Naive thymus-derived CD4-positive, alpha-beta T cell (primary cell): Measurements from ENCODE around the gene VRK3. TPM values are rescaled to one million over a fixed set of nuclear protein-coding genes. Genes with fewer than 3 reads are reported as not detected.

Source experiments
- ATAC-seq: fragments of 150-1000 bp; cut with Tn5 transposase; 2 replicates; pipeline ENCODE4 v1.10.0; 2021; ENCODE audit warnings: mild to moderate bottlenecking, moderate library complexity
- CTCF ChIA-PET: fragments of 350-600 bp; sonication (Branson Sonifier 250); formaldehyde crosslinking; loops from one replicate; lab custom pipeline; 2021; ENCODE audit warnings: antibody characterized with exemption; lab: Charles Lee
- POLR2A ChIA-PET: fragments of 350-600 bp; sonication (Branson Sonifier 250); formaldehyde crosslinking; loops from one replicate; lab custom pipeline; 2021; ENCODE audit warnings: antibody characterized with exemption, inconsistent platforms; lab: Charles Lee
- DNase-seq, 9 donors: peaks; one replicate each; pipeline versions ENCODE4 v3.0.0 to v3.0.0-alpha.2; 2020 to 2022; ENCODE audit warnings: mixed read lengths in 1 of 9
- H3K27ac ChIP-seq: one replicate; pipeline ENCODE4 v1.7.0; 2013; ENCODE audit warnings: mild to moderate bottlenecking, low read depth, low read length, moderate library complexity
- H3K27me3 ChIP-seq, 2 donors: one replicate each; pipeline ENCODE4 v1.7.0; 2013; ENCODE audit warnings: low read length in 2 of 2, mild to moderate bottlenecking in 2 of 2, moderate library complexity in 2 of 2; ENCODE audit not compliant: control insufficient read depth in 2 of 2, insufficient read depth in 2 of 2
- H3K36me3 ChIP-seq, 3 experiments: 1 replicate in 2 of 3; 2 replicates in 1 of 3; pipeline ENCODE4 v1.7.0; 2013; ENCODE audit warnings: low read length in 3 of 3, mild to moderate bottlenecking in 3 of 3, moderate library complexity in 1 of 3; ENCODE audit not compliant: insufficient read depth in 3 of 3, control insufficient read depth in 2 of 3
- H3K4me1 ChIP-seq, 2 donors: one replicate each; pipeline ENCODE4 v1.7.0; 2013; ENCODE audit warnings: low read length in 2 of 2, mild to moderate bottlenecking in 2 of 2, moderate library complexity in 1 of 2; ENCODE audit not compliant: control insufficient read depth in 2 of 2, insufficient read depth in 2 of 2
- H3K4me3 ChIP-seq: 2 replicates; pipeline ENCODE4 v1.7.0; 2013; ENCODE audit warnings: mild to moderate bottlenecking, low read length
- H3K9me3 ChIP-seq, 3 experiments: 1 replicate in 2 of 3; 2 replicates in 1 of 3; pipeline ENCODE4 v1.7.0; 2013; ENCODE audit warnings: low read length in 3 of 3; ENCODE audit not compliant: control insufficient read depth in 2 of 3
- H3K27ac Mint-ChIP-seq, 9 donors: one replicate each; pipeline ENCODE4 v1.8.0; 2020 to 2022; ENCODE audit warnings: mixed read lengths in 9 of 9, mild to moderate bottlenecking in 8 of 9, moderate library complexity in 5 of 9, inconsistent platforms in 2 of 9
- H3K27me3 Mint-ChIP-seq, 5 donors: one replicate each; pipeline ENCODE4 v1.8.0; 2021 to 2022; ENCODE audit warnings: mixed read lengths in 5 of 5, mild to moderate bottlenecking in 1 of 5
- H3K36me3 Mint-ChIP-seq, 5 donors: one replicate each; pipeline ENCODE4 v1.8.0; 2020 to 2022; ENCODE audit warnings: mixed read lengths in 5 of 5, mild to moderate bottlenecking in 3 of 5, inconsistent platforms in 1 of 5
- H3K4me1 Mint-ChIP-seq, 7 donors: one replicate each; pipeline ENCODE4 v1.8.0; 2020 to 2022; ENCODE audit warnings: mixed read lengths in 7 of 7, mild to moderate bottlenecking in 3 of 7, inconsistent platforms in 1 of 7
- H3K4me3 Mint-ChIP-seq, 10 donors: one replicate each; pipeline ENCODE4 v1.8.0; 2020 to 2022; ENCODE audit warnings: mild to moderate bottlenecking in 10 of 10, mixed read lengths in 10 of 10, moderate library complexity in 6 of 10, inconsistent platforms in 2 of 10
- H3K9me3 Mint-ChIP-seq, 11 donors: one replicate each; pipeline ENCODE4 v1.8.0; 2020 to 2022; ENCODE audit warnings: mixed read lengths in 11 of 11, mild to moderate bottlenecking in 4 of 11, inconsistent platforms in 1 of 11, moderate library complexity in 1 of 11
- intact Hi-C, 2 donors: fragments of 100-400 bp; cut with micrococcal nuclease; formaldehyde crosslinking; loops; one replicate each; pipeline ENCODE4 v1.15.1; 2023
- polyA plus RNA-seq, 2 donors: library from polyadenylated mRNA; unstranded; fragments of 300-500 nt; fragmentation: Illumina TruSeq; gene quantifications; one replicate each; pipeline ENCODE4 v1.2.3, GENCODE V29; 2021
- total RNA-seq, 6 experiments: library from RNA in 5 of 6; stranded (reverse) in 5 of 6; gene quantifications; 1 replicate in 5 of 6; 2 replicates in 1 of 6; pipeline ENCODE4 v1.2.3 and lab custom pipeline; 2021 to 2026

The VRK3 gene
- total and polyA plus RNA-seq, 7 experiments from 2014 or later = 70.6 to 121 (median 84.7) TPM

DNA sequence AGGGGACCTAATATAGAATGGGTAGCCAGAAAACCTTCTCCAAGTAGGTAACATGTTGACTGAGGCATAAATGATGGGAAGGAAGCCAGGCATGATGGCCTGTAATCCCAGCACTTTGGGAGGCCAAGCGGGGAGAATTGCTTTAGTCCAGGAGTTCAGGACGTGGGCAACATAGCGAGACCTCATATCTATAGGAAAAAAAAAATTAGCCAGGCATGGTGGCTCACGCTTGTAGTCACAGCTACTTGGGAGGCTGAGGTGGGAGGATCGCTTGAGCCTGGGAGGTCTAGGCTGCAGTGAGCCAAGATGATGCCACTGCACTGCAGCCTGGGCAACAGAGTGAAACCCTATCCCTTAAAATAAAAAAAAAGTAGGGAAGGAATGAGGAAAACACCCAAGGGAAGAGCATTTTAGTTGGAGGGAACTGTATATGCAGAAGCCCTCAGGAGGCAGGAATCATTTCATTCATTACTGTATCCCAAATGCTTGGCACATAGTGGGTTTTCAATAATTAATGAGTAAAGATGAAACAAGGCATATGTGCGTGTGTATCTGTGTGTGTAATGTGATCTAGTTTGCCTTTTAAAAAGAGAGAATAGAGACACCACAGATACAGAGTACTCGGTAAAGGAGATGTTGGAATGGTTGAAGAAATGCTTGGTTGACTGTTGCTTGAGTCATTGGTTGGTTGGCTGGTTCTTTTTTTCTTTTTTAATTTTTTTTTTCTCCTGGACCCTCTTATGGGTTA, 93.7 kb downstream of the VRK3 start:
- POLR2A ChIA-PET = interaction anchor here (0.7 to 3.7 kb wide), 3 partner anchors 55 to 241 kb away, joined by 3 to 30 read pairs (median 8); partner anchors contain the start of genes AKT1S1, CPT1C and TBC1D17
- H3K4me1 ChIP-seq = peaks cover 34 to 35% of the 10 kb centered on the region in 2 donors
- peak overlapping the region in 8 of 9 donors; percentile 32 to 97 (median 78) for H3K27ac Mint-ChIP-seq

DNA sequence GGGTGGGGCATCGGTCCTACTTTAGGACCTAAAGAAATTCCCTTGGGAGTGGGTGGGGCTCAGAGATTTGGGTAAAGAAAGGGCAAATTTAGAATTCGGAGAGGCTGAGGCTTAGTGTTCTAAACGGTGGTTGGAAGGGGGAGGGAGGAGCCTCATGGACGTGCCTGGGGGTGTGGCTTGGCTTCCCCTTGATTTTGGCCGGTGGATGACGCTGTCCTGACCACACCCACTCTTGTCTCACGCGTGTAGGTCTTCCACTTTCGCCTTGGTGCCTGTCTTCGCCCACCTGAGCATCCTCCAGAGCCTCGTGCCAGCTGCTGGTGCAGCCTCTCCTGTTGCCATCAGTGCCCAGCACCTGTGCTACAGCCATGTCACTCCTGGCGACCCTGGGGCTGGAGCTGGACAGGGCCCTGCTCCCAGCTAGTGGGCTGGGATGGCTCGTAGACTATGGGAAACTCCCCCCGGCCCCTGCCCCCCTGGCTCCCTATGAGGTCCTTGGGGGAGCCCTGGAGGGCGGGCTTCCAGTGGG, 94.6 kb downstream of the VRK3 start:
- peaks cover 0 to 3% (median 0%) of the 10 kb centered on the region in 5 donors for H3K27me3 Mint-ChIP-seq
- H3K27ac Mint-ChIP-seq = peak overlapping the region; percentile 36 to 98 (median 96)
- ChIA-PET POLR2A (interaction anchor here (0.7 to 3.7 kb wide), 10 partner anchors 11 to 428 kb away, joined by 3 to 30 read pairs (median 4); partner anchors contain the start of genes AKT1S1, CPT1C, IL4I1 and PTOV1), CTCF (interaction anchor here (2.1 kb wide), 1 partner anchor 12 kb away, joined by 6 read pairs; no protein-coding TSS in a partner anchor)
- peak overlapping the region; percentile 100 for H3K4me3 ChIP-seq
- peaks cover 0 to 18% (median under 1%) of the 10 kb centered on the region in 3 experiments for H3K36me3 ChIP-seq
- peaks cover 34 to 35% of the 10 kb centered on the region in 2 donors for H3K4me1 ChIP-seq
- no peaks in the 10 kb centered on the region for H3K9me3 ChIP-seq
- ATAC-seq (no peak), DNase-seq (peak in 1 of 9 donors; percentile 41)
- peaks cover 0 to 54% (median 7%) of the 10 kb centered on the region in 5 donors for H3K36me3 Mint-ChIP-seq
- peak overlapping the region in 8 of 10 donors; percentile 47 to 97 (median 96) for H3K4me3 Mint-ChIP-seq
- intact Hi-C loops = no loop called here
- H3K27me3 ChIP-seq = no peaks in the 10 kb centered on the region
- H3K27ac ChIP-seq = peak overlapping the region; percentile 99
- H3K9me3 Mint-ChIP-seq = peaks cover 0 to 16% (median 3%) of the 10 kb centered on the region in 11 donors
- H3K4me1 Mint-ChIP-seq = peaks cover 41 to 71% (median 65%) of the 10 kb centered on the region in 7 donors

More for the DNA sequence above, 93.7 kb downstream of the VRK3 start:
- Histone ChIP-seq H3K27ac (no peak overlapping the region), H3K9me3 (no peaks in the 10 kb centered on the region), H3K36me3 (peaks cover 0 to 17% (median 0%) of the 10 kb centered on the region in 3 experiments), H3K27me3 (no peaks in the 10 kb centered on the region), H3K4me3 (no peak overlapping the region)
- H3K9me3 Mint-ChIP-seq = peaks cover 0 to 16% (median 3%) of the 10 kb centered on the region in 11 donors
- peak overlapping the region; percentile 10 to 97 (median 68) for H3K4me3 Mint-ChIP-seq
- intact Hi-C loops = no loop called here
- DNase-seq (no peak), ATAC-seq (no peak)
- peaks cover 40 to 68% (median 64%) of the 10 kb centered on the region in 7 donors for H3K4me1 Mint-ChIP-seq
- CTCF ChIA-PET = interaction anchor here (2.1 kb wide), 1 partner anchor 11 kb away, joined by 6 read pairs; no protein-coding TSS in a partner anchor
- peaks cover 0 to 9% (median 0%) of the 10 kb centered on the region in 5 donors for H3K27me3 Mint-ChIP-seq
- peaks cover 0 to 50% (median 7%) of the 10 kb centered on the region in 5 donors for H3K36me3 Mint-ChIP-seq

DNA sequence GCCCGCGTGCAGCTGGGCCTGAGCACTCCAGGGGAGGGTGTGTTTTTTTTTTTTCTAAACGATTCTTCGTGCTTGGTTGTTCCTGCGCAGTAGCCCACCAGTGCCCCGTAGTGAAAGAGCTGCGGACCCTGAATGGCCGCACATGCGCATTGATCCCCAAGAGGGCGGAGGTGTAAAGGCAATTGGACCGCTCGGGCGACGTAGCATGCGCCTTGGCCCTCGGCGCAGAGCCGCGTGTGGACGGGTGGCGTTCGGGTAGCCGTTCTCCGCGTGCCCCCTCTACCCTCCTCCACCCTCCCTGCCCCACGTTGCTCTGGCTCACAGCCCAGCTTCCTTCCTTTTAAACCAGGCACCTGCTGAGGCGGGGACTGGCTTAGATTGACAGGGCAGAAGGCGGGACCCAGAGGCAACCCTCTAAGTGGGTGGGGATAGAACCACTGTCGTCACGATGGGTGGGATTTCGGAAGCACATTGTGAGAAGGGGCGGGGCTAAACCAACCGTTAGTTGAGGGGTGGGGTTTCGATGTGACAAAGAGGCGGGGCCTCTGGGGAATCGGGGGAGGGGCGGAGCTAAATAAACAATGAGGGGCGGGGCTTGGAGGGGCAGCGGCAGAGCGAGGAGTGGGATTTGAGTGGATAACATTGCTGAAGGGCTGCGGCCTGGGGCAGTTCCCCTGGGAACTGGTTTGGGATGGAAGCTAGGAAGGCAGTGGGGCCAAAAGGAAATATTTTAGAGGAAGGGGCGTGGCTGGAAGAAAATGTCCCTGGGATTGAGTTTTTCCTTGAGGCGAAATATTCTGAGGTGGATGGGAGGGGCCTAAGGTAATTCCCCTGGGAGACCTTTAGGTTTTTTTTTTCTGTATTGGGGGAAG, 95.3 kb downstream of the VRK3 start:
- Histone ChIP-seq H3K36me3 (peaks cover 0 to 18% (median 4%) of the 10 kb centered on the region in 3 experiments), H3K4me1 (peaks cover 34 to 35% of the 10 kb centered on the region in 2 donors), H3K4me3 (peak overlapping the region; percentile 100), H3K27me3 (no peaks in the 10 kb centered on the region), H3K27ac (peak overlapping the region; percentile 99), H3K9me3 (no peaks in the 10 kb centered on the region)
- DNase-seq = peak in 8 of 9 donors; percentile 88 to 97 (median 96)
- peaks cover 0 to 3% (median 0%) of the 10 kb centered on the region in 5 donors for H3K27me3 Mint-ChIP-seq
- peak overlapping the region; percentile 96 to 99 (median 97) for H3K27ac Mint-ChIP-seq
- intact Hi-C loops = loop anchor here (1.0 to 5.0 kb wide), 12 partner anchors 33 to 874 kb away; partner anchors contain the start of genes AKT1S1 (in 2 of the 2), TBC1D17 (in 2 of the 2), VRK3 (in 2 of the 2) and FUZ (in 1 of the 2)
- H3K4me1 Mint-ChIP-seq = peaks cover 46 to 76% (median 68%) of the 10 kb centered on the region in 7 donors
- H3K9me3 Mint-ChIP-seq = peaks cover 0 to 16% (median 3%) of the 10 kb centered on the region in 11 donors
- peak; percentile 92 for ATAC-seq
- peaks cover 0 to 57% (median 11%) of the 10 kb centered on the region in 5 donors for H3K36me3 Mint-ChIP-seq
- peak overlapping the region; percentile 95 to 100 (median 97) for H3K4me3 Mint-ChIP-seq
- ChIA-PET CTCF (interaction anchor here (0.6 to 2.1 kb wide), 3 partner anchors 9 to 54 kb away, joined by 3 to 6 read pairs (median 3); no protein-coding TSS in a partner anchor), POLR2A (interaction anchor here (0.6 to 3.7 kb wide), 18 partner anchors 8 to 875 kb away, joined by 3 to 30 read pairs (median 3); partner anchors contain the start of genes AKT1S1, IL4I1, PTOV1 and TBC1D17)

DNA sequence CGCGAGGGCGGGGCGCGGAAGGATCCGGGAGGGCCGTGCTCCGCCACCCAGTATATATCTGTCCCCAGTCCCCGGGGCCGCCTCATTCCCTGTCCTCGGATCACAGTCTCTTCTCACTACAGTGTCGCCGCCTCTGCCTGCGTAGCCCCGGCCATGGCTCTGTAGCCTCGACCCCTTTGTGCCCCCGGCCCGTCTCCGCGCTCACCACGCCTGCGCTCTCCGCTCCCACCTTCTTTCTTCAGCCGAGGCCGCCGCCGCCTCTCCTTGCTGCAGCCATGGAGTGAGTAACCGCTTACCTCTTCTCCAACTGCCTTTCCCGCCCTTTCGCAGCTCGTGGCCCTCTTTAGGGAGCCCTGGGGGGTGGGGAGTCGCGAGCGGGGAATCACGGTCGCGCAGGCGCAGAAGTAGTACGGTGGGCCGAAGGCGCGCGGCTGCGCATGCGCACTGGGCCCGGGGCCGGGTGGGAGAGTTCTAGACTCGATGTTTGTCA, 96.0 kb downstream of the VRK3 start, which contains the start of the genes ATF5 and NUP62:
Gene ATF5, plus strand, starts transcription at position 85 of the 490 bp plus-strand sequence. CDS start 1,646 bp downstream, outside the sequence.
Gene NUP62, minus strand, starts transcription at position 384 of the 490 bp plus-strand sequence. CDS start 19,697 bp downstream, outside the sequence.
- no peaks in the 10 kb centered on the region for H3K27me3 ChIP-seq
- intact Hi-C loops = loop anchor here (1.0 to 5.0 kb wide), 12 partner anchors 32 to 875 kb away; partner anchors contain the start of genes AKT1S1 (in 2 of the 2), TBC1D17 (in 2 of the 2), VRK3 (in 2 of the 2) and FUZ (in 1 of the 2)
- H3K27ac Mint-ChIP-seq = peak within 1 kb of the TSS; percentile 96 to 99 (median 97)
- peaks cover 46 to 79% (median 72%) of the 10 kb centered on the region in 7 donors for H3K4me1 Mint-ChIP-seq
- peak within 1 kb of the TSS; percentile 95 to 100 (median 97) for H3K4me3 Mint-ChIP-seq
- peaks cover 0 to 57% (median 11%) of the 10 kb centered on the region in 5 donors for H3K36me3 Mint-ChIP-seq
- peaks cover 0 to 23% (median 4%) of the 10 kb centered on the region in 3 experiments for H3K36me3 ChIP-seq
- CTCF ChIA-PET = interaction anchor here (0.9 to 2.1 kb wide), 3 partner anchors 13 to 55 kb away, joined by 3 to 6 read pairs (median 3); no protein-coding TSS in a partner anchor
- ATAC-seq (peak; percentile 63), DNase-seq (peak; percentile 88 to 98 (median 94))
- peak within 1 kb of the TSS; percentile 100 for H3K4me3 ChIP-seq
- no peaks in the 10 kb centered on the region for H3K9me3 ChIP-seq
- peaks cover 34 to 35% of the 10 kb centered on the region in 2 donors for H3K4me1 ChIP-seq
- peak within 1 kb of the TSS; percentile 99 for H3K27ac ChIP-seq
- peaks cover 0 to 16% (median 3%) of the 10 kb centered on the region in 11 donors for H3K9me3 Mint-ChIP-seq
- H3K27me3 Mint-ChIP-seq = peaks cover 0 to 3% (median 0%) of the 10 kb centered on the region in 5 donors
- POLR2A ChIA-PET = interaction anchor here (0.6 to 3.7 kb wide), 19 partner anchors 8 to 876 kb away, joined by 3 to 30 read pairs (median 3); partner anchors contain the start of genes AKT1S1, IL4I1, RRAS and TBC1D17
